ENCODE measurements around the gene HELT.
A peak's percentile ranks its signal among the peaks of the same experiment; 100 is the strongest.
"Not testable (repeated sequence)": the region's sequence is repeated elsewhere in the genome, so short reads cannot be mapped to it uniquely, and the experiment has no call there.

HELT gene

GRCh38 chr4:185039508-185040273 lies 21.4 kb downstream of the HELT start:
- DNase-seq: peak; percentile 69

GRCh38 chr4:185040523-185040922 lies 22.2 kb downstream of the HELT start:
- DNase-seq: no peak

- not testable (repeated sequence) for DNase-seq
Observed at GRCh38 chr4:185050286-185050685, 32.0 kb downstream of the HELT start.

GRCh38 chr4:185051283-185051682 lies 33.0 kb downstream of the HELT start:
- not testable (repeated sequence) for DNase-seq

- DNase-seq: no peak
Observed at GRCh38 chr4:185053746-185054145, 35.5 kb downstream of the HELT start.

GRCh38 chr4:185054272-185054671 lies 36.0 kb downstream of the HELT start:
- DNase-seq: no peak

GRCh38 chr4:185054886-185055285 lies 36.6 kb downstream of the HELT start:
- DNase-seq: no peak

- no peak for DNase-seq
Observed at GRCh38 chr4:185061610-185062009, 43.3 kb downstream of the HELT start.

GRCh38 chr4:185062606-185063005 lies 44.3 kb downstream of the HELT start:
- no peak for DNase-seq

- DNase-seq: no peak
Observed at GRCh38 chr4:185066179-185066578, 47.9 kb downstream of the HELT start.

- no peak for DNase-seq
Observed at GRCh38 chr4:185068837-185069236, 50.5 kb downstream of the HELT start.

Measured in activated effector memory CD4-positive, alpha-beta T cell treated with anti-CD3 and anti-CD28 coated beads, Interleukin-2, amount 50 U/mL, for 16 hours (primary cell).